ENCODE results near the gene AUNIP. TPM values are rescaled to one million over a fixed set of nuclear protein-coding genes. Genes with fewer than 3 reads are reported as not detected.

Gene AUNIP
- total and polyA plus RNA-seq, 2 experiments from 2014 or later = 20.9 to 21.9 TPM

DNA sequence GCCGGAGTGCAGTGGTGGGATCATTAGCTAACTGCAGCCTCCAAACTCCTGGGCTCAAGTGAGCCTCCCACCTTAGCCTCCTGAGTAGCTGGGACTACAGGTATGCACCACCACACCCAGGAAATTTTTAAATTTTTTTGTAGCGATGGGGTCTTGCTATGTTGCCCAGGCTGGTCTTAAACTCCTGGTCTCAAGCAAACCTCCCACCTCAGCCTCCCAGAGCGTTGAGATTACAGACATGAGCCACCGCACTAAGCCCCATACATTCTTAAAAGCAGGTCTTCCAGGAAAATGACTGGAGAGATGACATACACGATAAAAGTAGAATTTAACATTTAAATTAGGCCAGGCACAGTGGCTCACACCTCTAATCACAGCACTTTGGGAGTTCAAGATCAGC, 26.1 kb downstream of the AUNIP start:
- H2AFZ ChIP-seq = no peak overlapping the region
- no peaks in the 10 kb centered on the region; the same call in 1 of the 2 replicates for H3F3A ChIP-seq (replicated peaks; ENCODE audit: low read depth)
- no peak overlapping the region for H3K4me2 ChIP-seq
- TF ChIP-seq POLR2AphosphoS5 (IDR thresholded peaks at IDR 0.05; ENCODE audit: low read depth) = no peak
- no peak for TF ChIP-seq EZH2 (IDR thresholded peaks at IDR 0.05; ENCODE audit: low read depth, unreplicated experiment)
- TF ChIP-seq ZNF462 (CRISPR knock-in tag; IDR thresholded peaks at IDR 0.05) = no peak
- TF ChIP-seq CTCF (conservative IDR thresholded peaks at IDR 0.05; ENCODE audit: low read depth in 2 of 2) = no peak
- TF ChIP-seq CREB1 (CRISPR knock-in tag; IDR thresholded peaks at IDR 0.05; ENCODE audit: low read depth) = no peak
- TF ChIP-seq EZH2phosphoT487 (IDR thresholded peaks at IDR 0.05; ENCODE audit: unreplicated experiment) = no peak
- TF ChIP-seq STAT1 (IDR thresholded peaks at IDR 0.05; ENCODE audit: unreplicated experiment) = no peak
- no peak for TF ChIP-seq JUNB (IDR thresholded peaks at IDR 0.05; ENCODE audit: unreplicated experiment)
- TF ChIP-seq ZNF331 (CRISPR knock-in tag; IDR thresholded peaks at IDR 0.05; ENCODE audit: low read depth) = no peak
- TF ChIP-seq ETS1 (IDR thresholded peaks at IDR 0.05) = no peak
- TF ChIP-seq NANOG (IDR thresholded peaks at IDR 0.05; ENCODE audit: borderline replicate concordance) = no peak
- no peak for TF ChIP-seq ZNF114 (CRISPR knock-in tag; IDR thresholded peaks at IDR 0.05)
- TF ChIP-seq REST (IDR thresholded peaks at IDR 0.05; ENCODE audit: unreplicated experiment) = no peak
- no peak for ATAC-seq
- no peaks in the 10 kb centered on the region for H3K27me3 ChIP-seq (ENCODE audit: insufficient read depth)
- Mint-ChIP-seq H3K4me1 (peaks cover 3% of the 10 kb centered on the region; the same call in 1 of the 3 replicates), H3K9me3 (no peaks in the 10 kb centered on the region), H3K4me3 (no peak overlapping the region), H3K27me3 (ENCODE audit: insufficient read depth, low read depth, poor library complexity) (no peaks in the 10 kb centered on the region), H3K27ac (no peak overlapping the region), H3K36me3 (ENCODE audit: low read depth) (peaks cover 74% of the 10 kb centered on the region)
- no peak for DNase-seq (ENCODE audit: low spot score)
- no peak overlapping the region for H3K4me3 ChIP-seq
- H3K36me3 ChIP-seq (ENCODE audit: insufficient read depth) = peaks cover 69% of the 10 kb centered on the region
- no peak overlapping the region for H3K27ac ChIP-seq (ENCODE audit: low read depth)
- H3K9me2 ChIP-seq (ENCODE audit: insufficient read depth) = no peaks in the 10 kb centered on the region
- H3K4me1 ChIP-seq (ENCODE audit: insufficient read depth) = no peaks in the 10 kb centered on the region
- H4K20me1 ChIP-seq (replicated peaks; ENCODE audit: insufficient read depth) = peaks cover 37% of the 10 kb centered on the region
- 0 out of 2 replicates have a peak, but pooled peaks cover 12% of the 10 kb centered on the region for H3K79me2 ChIP-seq (replicated peaks; ENCODE audit: insufficient read depth)

All from GM23338 (cell line).